H9 (cell line): ENCODE measurements around the gene PIP4K2A. TPM values are rescaled to one million over a fixed set of nuclear protein-coding genes. Genes with fewer than 3 reads are reported as not detected.

Source experiments
- DNase-seq: peaks from one replicate; pipeline ENCODE4 v3.0.0-alpha.2; 2017
- H2AFZ ChIP-seq: one replicate; pipeline ENCODE4 v1.6.1; 2013; ENCODE audit warnings: mild to moderate bottlenecking, low read length, control low read depth, moderate library complexity
- H2AK5ac ChIP-seq: 2 replicates; pipeline ENCODE4 v1.6.1; 2013; ENCODE audit warnings: low read length, control low read depth, mixed read lengths; ENCODE audit not compliant: insufficient read length
- H2BK120ac ChIP-seq: one replicate; pipeline ENCODE4 v1.6.1; 2013; ENCODE audit warnings: low read depth, mild to moderate bottlenecking, low read length, control low read depth, inconsistent platforms; ENCODE audit not compliant: poor library complexity, severe bottlenecking
- H2BK12ac ChIP-seq: 2 replicates; pipeline ENCODE4 v1.6.1; 2013; ENCODE audit warnings: low read length, control low read depth, mixed read lengths, low read depth; ENCODE audit not compliant: insufficient read length
- H2BK15ac ChIP-seq: 2 replicates; pipeline ENCODE4 v1.6.1; 2013; ENCODE audit warnings: low read depth, low read length, control low read depth
- H2BK20ac ChIP-seq: one replicate; pipeline ENCODE4 v1.6.1; 2013; ENCODE audit warnings: low read depth, mild to moderate bottlenecking, low read length, control low read depth, inconsistent platforms; ENCODE audit not compliant: poor library complexity, severe bottlenecking
- H2BK5ac ChIP-seq: 2 replicates; pipeline ENCODE4 v1.6.1; 2013; ENCODE audit warnings: low read length, control low read depth, mixed read lengths; ENCODE audit not compliant: insufficient read length
- H3K14ac ChIP-seq: 2 replicates; pipeline ENCODE4 v1.6.1; 2013; ENCODE audit warnings: low read length, control low read depth; ENCODE audit not compliant: insufficient read depth
- H3K18ac ChIP-seq: 2 replicates; pipeline ENCODE4 v1.6.1; 2013; ENCODE audit warnings: low read depth, mild to moderate bottlenecking, mixed read lengths, low read length, control low read depth; ENCODE audit not compliant: insufficient read length
- H3K23ac ChIP-seq: 2 replicates; pipeline ENCODE4 v1.6.1; 2013; ENCODE audit warnings: low read length, control low read depth, mixed read lengths, low read depth; ENCODE audit not compliant: insufficient read length
- H3K23me2 ChIP-seq: 2 replicates; pipeline ENCODE4 v1.6.1; 2013; ENCODE audit warnings: low read depth, mild to moderate bottlenecking, mixed read lengths, low read length, control low read depth; ENCODE audit not compliant: insufficient read length, poor library complexity, severe bottlenecking
- H3K27ac ChIP-seq: 2 replicates; pipeline ENCODE4 v1.5.1; 2013; ENCODE audit warnings: low read length, control low read depth, mixed read lengths, low read depth; ENCODE audit not compliant: insufficient read length
- H3K27me3 ChIP-seq: 2 replicates; pipeline ENCODE4 v1.6.1; 2013; ENCODE audit warnings: low read length, control low read depth, inconsistent platforms; ENCODE audit not compliant: insufficient read depth
- H3K4ac ChIP-seq: 2 replicates; pipeline ENCODE4 v1.6.1; 2013; ENCODE audit warnings: low read depth, mild to moderate bottlenecking, control low read depth, inconsistent platforms, low read length, moderate library complexity
- H3K4me1 ChIP-seq: 2 replicates; pipeline ENCODE4 v1.6.1; 2013; ENCODE audit warnings: low read length, control low read depth, inconsistent platforms; ENCODE audit not compliant: insufficient read depth
- H3K4me2 ChIP-seq: 2 replicates; pipeline ENCODE4 v1.6.1; 2013; ENCODE audit warnings: low read length, control low read depth, mixed read lengths; ENCODE audit not compliant: insufficient read length, insufficient read depth
- H3K56ac ChIP-seq: 2 replicates; pipeline ENCODE4 v1.6.1; 2013; ENCODE audit warnings: low read depth, mild to moderate bottlenecking, mixed read lengths, low read length, control low read depth; ENCODE audit not compliant: insufficient read length
- H3K79me1 ChIP-seq: 2 replicates; pipeline ENCODE4 v1.6.1; 2013; ENCODE audit warnings: low read depth, mild to moderate bottlenecking, moderate library complexity, low read length, control low read depth, inconsistent platforms; ENCODE audit not compliant: insufficient read depth, poor library complexity, severe bottlenecking
- H3K79me2 ChIP-seq: 2 replicates; pipeline ENCODE4 v1.6.1; 2013; ENCODE audit warnings: low read length, control low read depth, inconsistent platforms; ENCODE audit not compliant: insufficient read depth
- H3K9ac ChIP-seq: 2 replicates; pipeline ENCODE4 v1.6.1; 2013; ENCODE audit warnings: low read length, control low read depth, mixed read lengths; ENCODE audit not compliant: insufficient read length; ENCODE audit errors: extremely low read depth
- H3K9me3 ChIP-seq: one replicate; pipeline ENCODE4 v1.6.1; 2013; ENCODE audit warnings: low read depth, low read length, inconsistent platforms; ENCODE audit not compliant: control insufficient read depth
- H3T11ph ChIP-seq: one replicate; pipeline ENCODE4 v1.6.1; 2013; ENCODE audit warnings: mild to moderate bottlenecking, low read length, control low read depth, inconsistent platforms
- H4K20me1 ChIP-seq: one replicate; pipeline ENCODE4 v1.6.1; 2013; ENCODE audit not compliant: control insufficient read depth, insufficient read length, insufficient read depth
- H4K5ac ChIP-seq: 2 replicates; pipeline ENCODE4 v1.6.1; 2013; ENCODE audit warnings: low read depth, mild to moderate bottlenecking, mixed read lengths, low read length, control low read depth; ENCODE audit not compliant: insufficient read length
- H4K8ac ChIP-seq: replicated peaks from 2 replicates; pipeline ENCODE4 v1.6.1; 2013; ENCODE audit warnings: low read length, control low read depth, mixed read lengths, low read depth; ENCODE audit not compliant: insufficient read length
- H4K91ac ChIP-seq: 2 replicates; pipeline ENCODE4 v1.6.1; 2013; ENCODE audit warnings: low read depth, mild to moderate bottlenecking, moderate library complexity, mixed read lengths, low read length, control low read depth; ENCODE audit not compliant: insufficient read length
- H3K27ac Mint-ChIP-seq, 3 experiments: 2 replicates in 2 of 3; 3 replicates in 1 of 3; pipeline ENCODE4 v1.8.0; 2020 to 2021; ENCODE audit warnings: mixed read lengths in 3 of 3, mild to moderate bottlenecking in 1 of 3, moderate library complexity in 1 of 3
- H3K27me3 Mint-ChIP-seq: 2 replicates; pipeline ENCODE4 v1.8.0; 2021; ENCODE audit warnings: low read depth, mild to moderate bottlenecking, moderate library complexity, mixed read lengths
- H3K36me3 Mint-ChIP-seq, 3 experiments: 2 replicates in 2 of 3; 3 replicates in 1 of 3; pipeline ENCODE4 v1.8.0; 2020 to 2021; ENCODE audit warnings: low read depth in 3 of 3, mixed read lengths in 3 of 3; ENCODE audit not compliant: insufficient read depth in 1 of 3
- H3K4me1 Mint-ChIP-seq, 2 experiments: 2 replicates each; pipeline ENCODE4 v1.8.0; 2020; ENCODE audit warnings: mixed read lengths in 2 of 2
- H3K4me3 Mint-ChIP-seq, 2 experiments: 2 replicates in 1 of 2; 3 replicates in 1 of 2; pipeline ENCODE4 v1.8.0; 2020 to 2021; ENCODE audit warnings: mild to moderate bottlenecking in 2 of 2, mixed read lengths in 2 of 2, moderate library complexity in 1 of 2
- H3K9me3 Mint-ChIP-seq, 2 experiments: 2 replicates in 1 of 2; 3 replicates in 1 of 2; pipeline ENCODE4 v1.8.0; 2020; ENCODE audit warnings: mild to moderate bottlenecking in 2 of 2, mixed read lengths in 2 of 2, moderate library complexity in 1 of 2
- CTCF ChIP-seq: fragments of 200-600 bp; sonication (generic); conservative IDR thresholded peaks from 3 replicates; pipeline ENCODE4 v1.8.0; 2021; ENCODE audit warnings: antibody characterized with exemption, mild to moderate bottlenecking
- WGBS: extraction: QIAGEN DNeasy Blood & Tissue Kit; methylation state at CpG from one replicate; pipeline ENCODE4 v1.1.7; 2013; ENCODE audit warnings: missing lambda C conversion rate, low lambda C conversion rate, mixed read lengths; ENCODE audit not compliant: insufficient read length; ENCODE audit errors: extremely low coverage; 5-methylcytosine and 5-hydroxymethylcytosine counted together
- total RNA-seq: library from RNA; stranded (reverse); gene quantifications from 2 replicates; pipeline ENCODE4 v1.2.1, GENCODE V29; 2021

PIP4K2A gene
- total RNA-seq, 1 experiment from 2014 or later, result 33.6 TPM

GRCh38 chr10:22604344-22605126, 109.8 kb downstream of the PIP4K2A start:
- Histone ChIP-seq H2BK15ac (no peak overlapping the region), H2BK12ac (no peak overlapping the region), H3K79me2 (no peaks in the 10 kb centered on the region), H2BK5ac (no peak overlapping the region), H3K9ac (no peak overlapping the region), H4K5ac (no peak overlapping the region), H3K18ac (no peak overlapping the region), H4K91ac (no peak overlapping the region), H3T11ph (no peak overlapping the region), H3K9me3 (no peaks in the 10 kb centered on the region), H3K79me1 (no peaks in the 10 kb centered on the region), H2AFZ (no peak overlapping the region), H3K27ac (no peak overlapping the region), H4K20me1 (no peaks in the 10 kb centered on the region), H3K4me2 (no peak overlapping the region), H3K23ac (no peak overlapping the region), H3K56ac (no peak overlapping the region), H3K4me1 (no peaks in the 10 kb centered on the region), H4K8ac (no peak overlapping the region), H2BK120ac (no peak overlapping the region), H2AK5ac (no peak overlapping the region), H3K27me3 (peaks cover 1% of the 10 kb centered on the region; the same call in 1 of the 2 replicates), H3K23me2 (no peaks in the 10 kb centered on the region), H2BK20ac (no peak overlapping the region), H3K14ac (no peak overlapping the region), H3K4ac (no peak overlapping the region)
- H3K4me1 Mint-ChIP-seq, result peaks cover 6 to 15% of the 10 kb centered on the region in 2 experiments; a peak in 3 of 4 replicates
- H3K27ac Mint-ChIP-seq, result peak overlapping the region; percentile 48 to 89 (median 80); a peak in 2 of 7 replicates
- H3K4me3 Mint-ChIP-seq, result no peak overlapping the region
- no peak for TF ChIP-seq CTCF
- no peaks in the 10 kb centered on the region for H3K27me3 Mint-ChIP-seq
- DNase-seq, result no peak
- H3K9me3 Mint-ChIP-seq, result no peaks in the 10 kb centered on the region
- WGBS, result no CpG with 5 or more reads among the region's 15 CpGs
- peaks cover 13 to 29% (median 21%) of the 10 kb centered on the region in 3 experiments for H3K36me3 Mint-ChIP-seq
